ENCODE results near the gene TMEM163. TPM values are rescaled to one million over a fixed set of nuclear protein-coding genes. Genes with fewer than 3 reads are reported as not detected.

Gene TMEM163
- total RNA-seq, 1 experiment from 2014 or later = 0.12 TPM

DNA sequence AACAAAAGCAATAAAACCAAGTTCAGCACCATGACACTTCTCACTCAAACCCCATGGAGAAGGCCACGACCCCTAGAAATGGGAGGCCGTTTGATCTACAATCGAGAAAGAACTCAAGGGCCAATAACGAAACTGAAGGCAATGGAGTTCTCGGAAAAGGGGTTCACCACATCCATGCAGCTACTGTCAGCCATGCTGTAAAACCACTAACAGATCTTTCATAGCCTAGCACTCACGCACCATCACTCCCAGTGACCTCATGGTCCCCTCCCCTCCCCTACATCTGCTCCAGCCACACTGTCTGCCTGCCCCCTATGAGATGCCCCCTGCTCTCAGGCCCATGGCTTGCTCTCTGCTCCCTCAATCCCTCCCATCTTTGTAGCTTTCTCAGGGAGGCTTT, 135.3 kb downstream of the TMEM163 start:
- Histone ChIP-seq H3K27ac (ENCODE audit: low read depth, low read length) (no peak overlapping the region), H3K9me3 (ENCODE audit: control insufficient read depth in 1 of 2, insufficient read depth in 1 of 2, low read depth in 1 of 2, low read length in 2 of 2) (no peaks in the 10 kb centered on the region), H3K79me2 (ENCODE audit: insufficient read depth, low read length) (no peaks in the 10 kb centered on the region), H3K9me2 (ENCODE audit: insufficient read depth) (no peaks in the 10 kb centered on the region), H2AFZ (ENCODE audit: low read depth, low read length, poor library complexity, severe bottlenecking) (no peak overlapping the region), H4K20me1 (ENCODE audit: insufficient read depth) (no peaks in the 10 kb centered on the region), H3K4me1 (ENCODE audit: control insufficient read depth in 1 of 2, insufficient read depth in 2 of 2, low read length in 2 of 2) (no peaks in the 10 kb centered on the region), H3K4me3 (replicated peaks in 1 of 2; ENCODE audit: low read depth in 1 of 2, low read length in 2 of 2) (no peak overlapping the region), H3K4me2 (ENCODE audit: low read length) (no peak overlapping the region), H3K36me3 (ENCODE audit: control insufficient read depth in 1 of 2, insufficient read depth in 2 of 2, low read length in 2 of 2) (no peaks in the 10 kb centered on the region), H3K9ac (ENCODE audit: low read length) (no peak overlapping the region), H3K27me3 (ENCODE audit: insufficient read depth, low read length) (peaks cover 11% of the 10 kb centered on the region; the same call in 1 of the 2 replicates)
- TF ChIP-seq POLR2A (IDR thresholded peaks at IDR 0.05; ENCODE audit: borderline replicate concordance, extremely low read depth, insufficient read depth, insufficient read length) = no peak
- TF ChIP-seq SIN3A (IDR thresholded peaks at IDR 0.05; ENCODE audit: low read depth) = no peak
- TF ChIP-seq CBX3 (IDR thresholded peaks at IDR 0.05; ENCODE audit: low read depth) = no peak
- TF ChIP-seq JUND (IDR thresholded peaks at IDR 0.05) = no peak
- intact Hi-C loops (cut with micrococcal nuclease) = no loop called here
- DNase-seq (ENCODE audit: low read depth, low spot score) (no peak), ATAC-seq (no peak)
- RAD21 ChIA-PET (ENCODE audit: low non-redundant PET in 1 of 2, low total read pairs in 2 of 2, uncharacterized antibody in 2 of 2, unreplicated experiment in 2 of 2) = no interaction called here
- CTCF ChIA-PET = no interaction called here
- POLR2A ChIA-PET = no interaction called here
- no TSS peak for BruUV-seq (replicated peaks)

DNA sequence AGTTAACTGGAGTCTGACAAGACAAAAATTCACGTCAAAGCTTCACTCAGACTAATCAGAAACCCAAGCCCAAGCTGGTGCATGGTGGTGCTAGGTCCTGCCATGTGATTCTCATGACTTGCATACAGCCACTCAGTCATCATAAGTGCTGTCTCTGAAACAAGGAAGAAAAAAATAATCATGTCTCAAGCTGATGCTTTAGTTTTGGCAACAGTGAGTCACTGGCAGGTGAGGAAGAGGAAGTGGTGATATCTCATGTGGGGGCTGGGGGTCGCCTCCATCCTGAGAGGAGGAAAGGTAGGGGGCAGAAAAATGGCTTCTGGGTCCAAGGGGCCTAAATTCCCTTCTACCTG, 136.3 kb downstream of the TMEM163 start:
- no peaks in the 10 kb centered on the region for H3K4me1 ChIP-seq (ENCODE audit: control insufficient read depth in 1 of 2, insufficient read depth in 2 of 2, low read length in 2 of 2)
- DNase-seq (ENCODE audit: low read depth, low spot score) (no peak), ATAC-seq (no peak)
- H3K4me2 ChIP-seq (ENCODE audit: low read length) = no peak overlapping the region
- no peaks in the 10 kb centered on the region for H3K79me2 ChIP-seq (ENCODE audit: insufficient read depth, low read length)
- RAD21 ChIA-PET (ENCODE audit: low non-redundant PET in 1 of 2, low total read pairs in 2 of 2, uncharacterized antibody in 2 of 2, unreplicated experiment in 2 of 2) = no interaction called here
- intact Hi-C loops (cut with micrococcal nuclease) = no loop called here
- H3K9me3 ChIP-seq (ENCODE audit: control insufficient read depth in 1 of 2, insufficient read depth in 1 of 2, low read depth in 1 of 2, low read length in 2 of 2) = no peaks in the 10 kb centered on the region
- peaks cover 11% of the 10 kb centered on the region; the same call in 1 of the 2 replicates for H3K27me3 ChIP-seq (ENCODE audit: insufficient read depth, low read length)
- H2AFZ ChIP-seq (ENCODE audit: low read depth, low read length, poor library complexity, severe bottlenecking) = no peak overlapping the region
- no peak overlapping the region for H3K27ac ChIP-seq (ENCODE audit: low read depth, low read length)
- no peaks in the 10 kb centered on the region for H3K9me2 ChIP-seq (ENCODE audit: insufficient read depth)
- no peak overlapping the region for H3K4me3 ChIP-seq (replicated peaks in 1 of 2; ENCODE audit: low read depth in 1 of 2, low read length in 2 of 2)
- no peaks in the 10 kb centered on the region for H3K36me3 ChIP-seq (ENCODE audit: control insufficient read depth in 1 of 2, insufficient read depth in 2 of 2, low read length in 2 of 2)
- BruUV-seq (replicated peaks) = no TSS peak
- no peaks in the 10 kb centered on the region for H4K20me1 ChIP-seq (ENCODE audit: insufficient read depth)
- H3K9ac ChIP-seq (ENCODE audit: low read length) = no peak overlapping the region
- CTCF ChIA-PET = no interaction called here
- POLR2A ChIA-PET = no interaction called here
- TF ChIP-seq REST (IDR thresholded peaks at IDR 0.05; ENCODE audit: low read depth) (no peak), CTCF (IDR thresholded peaks at IDR 0.05 in 2 of 3, conservative IDR thresholded peaks at IDR 0.05 in 1 of 3; ENCODE audit: borderline replicate concordance in 1 of 3, insufficient read depth in 1 of 3, low read depth in 2 of 3, low read length in 2 of 3) (no peak), FOSL1 (IDR thresholded peaks at IDR 0.05; ENCODE audit: low read depth) (no peak), ELF1 (IDR thresholded peaks at IDR 0.05; ENCODE audit: borderline replicate concordance, low read depth) (no peak), EZH2 (IDR thresholded peaks at IDR 0.05) (no peak), EGR1 (IDR thresholded peaks at IDR 0.05; ENCODE audit: low read depth) (no peak), ZNF274 (IDR thresholded peaks at IDR 0.05; ENCODE audit: low read depth, low read length) (no peak), YY1 (IDR thresholded peaks at IDR 0.05; ENCODE audit: extremely low read depth, insufficient replicate concordance, low read depth, low read length) (no peak)
- TF ChIP-seq, protein P1, sequence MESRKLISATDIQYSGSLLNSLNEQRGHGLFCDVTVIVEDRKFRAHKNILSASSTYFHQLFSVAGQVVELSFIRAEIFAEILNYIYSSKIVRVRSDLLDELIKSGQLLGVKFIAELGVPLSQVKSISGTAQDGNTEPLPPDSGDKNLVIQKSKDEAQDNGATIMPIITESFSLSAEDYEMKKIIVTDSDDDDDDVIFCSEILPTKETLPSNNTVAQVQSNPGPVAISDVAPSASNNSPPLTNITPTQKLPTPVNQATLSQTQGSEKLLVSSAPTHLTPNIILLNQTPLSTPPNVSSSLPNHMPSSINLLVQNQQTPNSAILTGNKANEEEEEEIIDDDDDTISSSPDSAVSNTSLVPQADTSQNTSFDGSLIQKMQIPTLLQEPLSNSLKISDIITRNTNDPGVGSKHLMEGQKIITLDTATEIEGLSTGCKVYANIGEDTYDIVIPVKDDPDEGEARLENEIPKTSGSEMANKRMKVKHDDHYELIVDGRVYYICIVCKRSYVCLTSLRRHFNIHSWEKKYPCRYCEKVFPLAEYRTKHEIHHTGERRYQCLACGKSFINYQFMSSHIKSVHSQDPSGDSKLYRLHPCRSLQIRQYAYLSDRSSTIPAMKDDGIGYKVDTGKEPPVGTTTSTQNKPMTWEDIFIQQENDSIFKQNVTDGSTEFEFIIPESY (IDR thresholded peaks at IDR 0.05; ENCODE audit: extremely low read depth, insufficient replicate concordance, low read length) = no peak
- TF ChIP-seq, protein P2, sequence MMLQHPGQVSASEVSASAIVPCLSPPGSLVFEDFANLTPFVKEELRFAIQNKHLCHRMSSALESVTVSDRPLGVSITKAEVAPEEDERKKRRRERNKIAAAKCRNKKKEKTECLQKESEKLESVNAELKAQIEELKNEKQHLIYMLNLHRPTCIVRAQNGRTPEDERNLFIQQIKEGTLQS (IDR thresholded peaks at IDR 0.05) = no peak

Data from HCT116 (cell line).